GM21390 (cell line): ENCODE results near the gene MYO3B.
"Not testable (repeated sequence)": the region's sequence is repeated elsewhere in the genome, so short reads cannot be mapped to it uniquely, and the experiment has no call there.

Source experiments
- ATAC-seq: cut with Tn5 transposase; IDR thresholded peaks from one replicate; pipeline ENCODE4 v1.9.1; 2021; ENCODE audit not compliant: unreplicated experiment

The MYO3B gene

DNA sequence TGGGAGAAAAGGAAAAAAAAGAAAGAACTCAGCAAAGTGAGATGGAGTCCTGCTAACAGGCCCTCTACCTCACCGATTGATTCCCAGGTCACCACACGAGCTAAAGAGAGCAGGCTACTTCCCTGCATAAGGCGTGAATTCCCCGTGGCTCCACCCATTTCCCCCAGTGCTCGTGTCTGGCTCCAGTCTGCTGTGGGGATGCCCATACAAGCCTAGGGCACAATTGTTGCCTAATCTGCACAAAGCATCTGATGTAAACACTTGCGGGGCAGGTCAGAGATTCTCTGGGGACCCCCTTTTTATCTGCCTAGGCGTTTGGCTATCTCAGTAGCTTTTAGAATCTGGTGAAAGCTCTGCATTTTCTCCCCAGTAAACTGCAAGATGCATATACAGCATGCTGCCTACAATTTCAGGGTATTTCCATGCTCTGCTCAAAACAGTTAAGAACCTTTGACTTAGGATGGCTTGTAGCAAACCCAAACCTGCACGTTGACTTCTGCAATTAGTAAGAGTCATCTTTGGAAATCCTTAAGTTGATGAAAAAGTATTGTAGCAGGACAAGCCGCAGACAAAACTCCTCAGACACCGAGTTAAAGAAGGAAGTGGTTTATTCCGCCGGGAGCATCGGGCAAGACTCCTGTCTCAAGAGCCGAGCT, 34.8 kb downstream of the MYO3B start:
- ATAC-seq = no peak

DNA sequence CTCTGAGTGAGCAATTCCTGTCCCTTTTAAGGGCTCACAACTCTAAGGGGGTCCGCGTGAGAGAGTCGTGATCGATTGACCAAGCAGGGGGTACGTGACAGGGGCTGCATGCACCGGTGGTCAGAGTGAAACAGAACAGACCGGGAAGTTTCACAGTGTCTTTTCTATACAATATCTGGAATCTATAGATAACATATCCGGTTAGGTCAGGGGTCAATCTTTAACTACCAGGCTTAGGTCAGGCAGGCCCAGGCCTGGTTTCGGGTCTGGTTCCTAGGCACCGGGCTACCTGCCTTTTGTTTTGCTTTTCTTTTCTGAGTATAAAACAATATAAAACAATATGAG, 35.3 kb downstream of the MYO3B start:
- ATAC-seq = not testable (repeated sequence)

DNA sequence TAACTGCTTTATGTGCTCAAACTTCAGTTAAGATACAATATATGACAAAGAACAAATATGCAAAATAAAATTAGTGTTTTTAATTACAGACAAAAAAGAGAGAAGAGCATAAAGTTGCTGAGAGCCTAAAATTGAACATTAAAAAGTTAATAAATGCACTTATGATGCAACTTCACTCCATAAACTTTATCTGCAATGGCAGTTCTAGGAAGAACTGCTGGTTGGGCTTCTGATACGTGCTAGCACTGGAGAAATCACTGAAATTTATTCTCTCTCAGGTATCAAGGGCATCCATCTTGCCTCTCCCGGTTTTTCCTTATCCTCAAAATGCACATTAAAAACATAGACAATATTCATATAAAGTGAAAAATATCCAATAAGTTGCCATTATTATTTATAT, 35.7 kb downstream of the MYO3B start:
- no peak for ATAC-seq

DNA sequence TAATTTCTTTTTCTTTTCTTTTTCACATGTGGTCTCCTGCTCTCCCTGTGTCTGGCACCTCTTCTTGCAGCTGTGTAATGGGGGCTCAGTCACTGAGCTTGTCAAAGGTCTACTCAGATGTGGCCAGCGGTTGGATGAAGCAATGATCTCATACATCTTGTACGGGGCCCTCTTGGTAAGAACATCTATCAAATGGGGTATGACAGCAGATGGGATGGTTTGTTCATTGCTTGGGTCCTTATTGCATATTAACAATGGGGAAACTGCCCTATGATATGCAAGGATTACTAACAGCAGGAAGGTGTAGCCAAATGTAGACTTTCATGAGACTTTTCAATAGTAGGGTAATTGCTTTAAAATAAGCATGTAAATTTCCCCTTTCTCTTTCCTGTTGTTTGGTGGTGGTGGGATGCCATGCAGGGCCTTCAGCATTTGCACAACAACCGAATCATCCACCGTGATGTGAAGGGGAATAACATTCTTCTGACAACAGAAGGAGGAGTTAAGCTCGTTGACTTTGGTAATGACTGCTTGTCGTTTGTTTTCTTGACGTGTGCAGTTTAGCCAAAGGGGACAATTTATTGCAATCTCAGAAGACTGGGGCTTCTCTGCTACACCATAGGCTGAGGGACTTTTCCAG, 36.5 kb downstream of the MYO3B start:
- ATAC-seq = no peak

DNA sequence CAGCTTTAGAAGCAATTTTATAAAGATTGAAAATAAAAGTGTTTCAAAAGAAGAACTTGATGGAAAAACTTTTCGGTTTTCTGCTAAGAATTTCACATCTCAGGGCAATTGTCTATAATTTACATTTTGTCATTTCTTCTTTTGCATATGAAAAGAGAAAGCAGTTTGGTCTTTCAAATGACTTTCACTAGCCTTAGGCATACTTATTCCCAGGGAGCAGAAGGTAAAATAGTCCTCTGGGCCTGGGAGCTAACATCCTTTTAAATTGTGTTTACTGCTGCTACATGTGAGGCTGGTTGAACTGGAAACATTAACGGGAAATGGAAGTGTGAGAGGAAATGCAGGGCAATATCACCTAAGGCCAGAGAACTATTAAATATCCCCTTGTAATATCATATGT, 37.1 kb downstream of the MYO3B start:
- ATAC-seq = no peak

DNA sequence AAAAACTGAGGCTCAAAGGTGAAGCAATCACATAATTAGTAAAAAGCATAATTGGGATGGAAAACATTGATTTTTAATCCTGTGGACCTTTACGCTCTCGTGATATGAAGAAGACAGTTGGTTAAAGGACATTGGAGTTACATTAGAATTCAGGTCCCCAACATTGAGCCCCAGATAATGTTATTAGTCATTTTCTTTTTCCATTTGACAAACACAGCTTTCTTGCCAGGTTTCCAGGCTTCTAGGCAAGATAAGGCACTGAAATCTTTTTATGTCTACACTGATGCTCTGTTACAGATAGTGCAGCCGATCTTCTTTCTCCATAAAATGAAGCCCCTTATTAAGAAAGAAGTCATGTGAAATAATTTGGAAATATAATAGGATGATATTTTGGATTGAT, 38.5 kb downstream of the MYO3B start:
- no peak for ATAC-seq

DNA sequence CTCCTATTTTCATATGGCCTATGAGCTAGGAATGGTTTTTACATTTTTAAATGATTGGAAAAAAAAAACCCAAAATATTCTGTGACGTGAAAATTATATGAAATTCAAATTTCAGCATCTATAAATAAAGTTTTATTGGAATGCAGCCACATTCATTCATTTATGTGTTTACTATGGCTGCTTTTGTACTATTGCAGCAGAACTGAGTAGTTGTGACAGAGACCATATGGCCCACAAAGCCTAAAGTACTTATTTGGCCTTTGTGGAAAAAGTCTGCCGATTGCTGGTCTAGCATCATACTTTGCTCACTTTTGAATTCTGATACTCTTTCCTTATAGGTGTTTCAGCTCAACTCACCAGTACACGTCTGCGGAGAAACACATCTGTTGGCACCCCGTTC, 39.0 kb downstream of the MYO3B start:
- no peak for ATAC-seq

DNA sequence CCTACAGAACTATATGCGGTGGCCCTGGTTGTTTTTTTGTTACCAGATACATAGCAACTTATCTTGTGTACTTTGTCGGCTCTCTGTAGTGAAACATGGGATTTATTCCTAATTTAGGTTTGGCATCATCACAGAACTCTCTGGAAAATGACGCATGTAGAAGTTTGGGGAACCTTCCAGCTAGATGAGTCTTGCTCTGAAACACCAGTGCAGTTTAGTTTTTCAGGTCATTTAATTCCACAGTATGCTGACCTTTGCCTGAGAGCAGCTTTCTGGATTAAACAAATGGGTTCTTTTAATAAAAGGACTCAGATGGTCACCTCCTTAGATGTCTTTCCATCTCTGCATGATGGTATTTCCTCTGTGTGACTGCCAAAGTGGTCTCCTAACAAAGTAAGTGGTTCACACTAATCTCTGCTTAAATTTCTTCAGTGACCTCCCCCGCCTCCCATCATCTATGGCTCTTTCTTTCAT, 39.9 kb downstream of the MYO3B start:
- ATAC-seq = no peak

DNA sequence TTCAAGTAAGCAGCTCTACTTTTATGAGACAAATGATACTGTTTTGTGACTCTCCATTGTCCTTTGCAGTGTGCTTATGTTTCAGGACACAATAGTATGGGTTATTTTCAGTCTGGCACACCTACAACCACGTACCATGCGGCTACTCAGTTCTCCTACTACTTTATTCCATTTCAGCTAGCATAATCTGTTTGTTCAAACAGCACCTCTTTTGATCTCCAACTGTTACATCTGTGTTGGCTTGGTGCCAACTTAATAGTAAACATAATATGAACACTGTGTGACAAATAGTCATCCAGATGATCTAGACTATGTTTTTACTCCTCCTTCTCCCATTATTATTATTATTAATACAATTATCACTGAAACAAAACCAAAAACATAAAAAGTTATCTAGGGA, 40.5 kb downstream of the MYO3B start:
- no peak for ATAC-seq

DNA sequence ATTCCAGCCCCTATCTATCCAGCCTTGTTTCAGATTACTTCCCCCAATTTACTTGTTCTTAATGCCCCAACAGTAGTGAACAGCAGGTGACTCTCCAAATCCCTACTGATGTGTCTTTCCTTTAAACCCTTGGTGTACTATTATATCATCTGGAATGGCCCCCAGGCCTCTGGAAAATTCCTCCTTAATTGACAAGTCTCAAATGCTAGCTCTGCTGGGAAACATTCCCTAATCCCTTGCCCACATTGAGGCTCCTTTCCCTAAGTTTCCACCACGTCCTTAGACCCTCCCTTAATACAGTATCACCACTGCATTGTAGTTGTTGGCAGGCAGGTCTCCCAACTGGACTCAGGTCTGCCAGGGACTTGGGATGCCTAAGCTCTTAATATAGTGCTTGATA, 41.0 kb downstream of the MYO3B start:
- ATAC-seq = no peak

DNA sequence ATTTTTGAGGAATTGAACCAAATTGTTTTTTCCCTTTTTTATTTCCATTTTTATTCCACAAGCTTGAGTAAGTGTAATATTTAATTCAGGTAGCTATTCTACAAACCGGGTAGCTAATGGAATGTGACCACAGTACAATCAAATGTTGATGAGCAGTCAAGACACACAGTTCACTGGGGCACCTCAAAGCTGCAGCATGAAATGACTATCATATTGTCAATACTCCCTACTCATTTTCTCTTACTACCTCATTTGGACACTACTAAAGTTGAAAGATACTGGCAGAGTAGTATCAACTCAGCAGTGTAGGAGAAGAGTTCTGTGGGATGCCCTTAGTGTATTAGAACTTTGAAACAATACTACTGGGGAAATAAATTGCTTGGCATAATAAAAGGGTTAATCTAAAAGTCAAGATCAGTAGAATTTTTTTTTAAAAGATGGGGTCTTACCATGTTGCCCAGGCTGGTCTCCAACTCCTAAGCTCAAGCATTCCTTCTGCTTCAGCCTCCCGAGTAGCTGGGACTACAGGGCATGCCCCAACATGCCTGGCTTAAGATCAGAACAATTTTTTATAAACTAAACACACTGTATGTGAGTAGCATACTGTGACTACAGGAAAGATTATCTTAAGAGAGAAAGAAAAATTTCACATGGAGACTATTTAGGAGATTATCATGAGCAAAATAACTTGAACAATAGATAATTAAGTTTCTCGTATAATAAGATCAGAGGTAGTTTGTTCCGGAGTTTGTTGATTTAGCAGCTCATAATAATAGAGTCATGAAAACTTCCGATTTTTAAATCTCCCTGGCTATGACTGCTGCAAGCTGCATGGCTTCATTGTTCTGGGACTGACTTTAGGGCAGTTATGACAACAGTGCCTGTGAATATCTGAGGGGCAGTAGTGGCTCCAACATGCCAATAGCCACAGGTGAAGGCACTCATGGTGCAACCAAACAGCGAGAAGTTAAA, 43.7 kb downstream of the MYO3B start:
- ATAC-seq = no peak

DNA sequence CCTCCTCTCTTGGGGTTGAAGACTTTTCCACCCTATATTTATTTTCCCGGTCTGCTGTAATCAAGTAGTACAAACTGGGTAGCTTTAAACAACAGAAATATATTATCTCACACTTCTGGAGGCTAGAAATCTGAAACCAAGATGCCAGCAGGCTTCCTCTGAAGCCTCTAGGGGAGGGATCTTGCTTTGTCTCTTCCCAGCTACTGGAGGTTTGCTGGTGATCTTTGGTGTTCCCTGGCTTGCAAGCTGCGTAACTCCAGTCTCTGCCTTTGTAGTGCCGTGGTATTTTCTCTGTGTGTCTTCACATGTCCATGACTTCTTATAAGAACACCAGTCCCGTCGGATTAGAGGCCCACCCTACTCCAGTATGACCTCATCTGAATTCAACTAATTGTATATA, 44.4 kb downstream of the MYO3B start:
- ATAC-seq = no peak

DNA sequence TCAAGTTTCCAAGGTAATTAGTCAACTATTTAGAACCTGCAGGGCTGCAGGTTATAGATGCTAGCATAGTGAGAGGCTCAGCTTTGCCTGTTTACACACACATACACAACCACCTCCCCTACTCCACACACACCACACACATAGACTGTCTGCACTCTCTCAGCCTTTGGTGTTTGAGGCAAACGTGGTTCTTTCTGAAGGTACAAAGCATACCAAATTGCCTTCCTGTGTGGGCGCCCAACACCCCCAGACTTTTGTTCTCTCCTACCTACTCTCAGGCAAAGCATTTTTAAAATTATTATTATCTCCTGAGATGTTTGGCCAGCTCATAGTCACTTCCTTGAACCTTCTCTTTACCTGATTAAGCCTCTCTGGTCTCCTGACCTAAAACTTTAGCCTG, 44.9 kb downstream of the MYO3B start:
- no peak for ATAC-seq

DNA sequence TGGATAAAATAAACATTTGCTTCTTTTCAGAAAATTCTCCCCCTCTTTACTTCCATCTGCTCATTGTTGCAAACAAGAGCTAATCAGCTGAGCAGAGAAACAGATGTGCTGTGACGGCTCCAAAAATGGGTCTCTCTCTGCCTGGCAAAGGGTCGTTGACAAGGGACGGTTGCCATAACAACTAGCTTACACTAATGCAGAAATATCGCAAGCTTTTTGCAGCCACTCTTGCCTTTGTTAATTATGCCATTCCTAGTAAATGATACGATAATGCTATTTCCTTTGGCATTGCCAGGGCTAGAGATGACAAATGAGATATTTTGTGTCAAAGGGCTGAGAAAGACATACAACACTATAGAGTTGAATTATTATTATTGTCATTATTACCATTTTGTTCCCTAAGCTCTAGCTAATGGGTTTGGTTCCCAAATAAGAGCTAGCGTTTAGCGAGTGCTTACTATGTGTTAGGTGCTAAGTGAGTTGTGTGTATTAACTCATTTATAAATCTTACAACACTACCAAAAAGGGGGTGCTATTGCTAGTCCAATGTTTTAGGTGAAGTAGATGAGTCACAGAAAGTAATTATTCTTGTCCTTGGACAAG, 46.8 kb downstream of the MYO3B start:
- no peak for ATAC-seq

DNA sequence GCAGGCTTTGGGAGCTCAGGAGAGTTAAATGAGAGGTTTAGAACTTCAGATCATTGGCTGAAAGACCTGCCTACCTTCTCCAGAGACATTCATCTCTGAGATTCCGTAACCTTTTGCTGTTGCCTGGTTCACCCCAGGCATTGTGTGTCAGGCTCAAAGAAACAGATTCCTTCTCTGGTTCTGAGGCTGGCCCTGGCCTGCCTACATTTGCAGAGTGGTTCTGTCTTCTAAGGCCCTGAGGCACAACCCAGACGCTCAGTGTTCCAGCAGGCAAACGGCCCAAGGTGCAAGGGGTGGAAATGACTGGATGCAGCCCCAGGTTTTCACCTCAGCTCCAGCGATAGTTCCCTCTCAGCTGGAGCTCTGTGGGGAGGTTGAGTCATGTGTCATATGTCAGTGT, 48.3 kb downstream of the MYO3B start:
- ATAC-seq = no peak

DNA sequence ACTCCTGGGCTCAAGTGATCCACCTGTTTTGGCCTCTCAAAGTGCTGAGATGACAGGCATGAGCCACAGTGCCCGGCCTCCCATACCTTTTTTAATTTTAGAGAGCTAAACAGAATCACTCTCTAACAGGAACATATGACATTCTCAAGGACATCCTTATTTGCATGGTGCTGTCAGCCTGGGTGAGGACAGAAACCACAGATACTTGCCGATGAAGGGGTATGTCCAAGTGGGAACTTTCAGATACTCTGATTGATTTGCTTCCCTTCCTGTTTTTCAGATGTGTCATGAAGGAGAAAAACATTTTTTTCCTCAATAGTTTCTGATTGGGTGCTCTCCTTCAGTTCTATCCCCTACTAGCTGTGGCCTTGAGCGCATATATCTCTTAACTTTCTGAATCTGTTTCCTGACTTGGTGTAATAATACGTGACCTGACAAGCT, 49.6 kb downstream of the MYO3B start:
- ATAC-seq = peak; percentile 84

DNA sequence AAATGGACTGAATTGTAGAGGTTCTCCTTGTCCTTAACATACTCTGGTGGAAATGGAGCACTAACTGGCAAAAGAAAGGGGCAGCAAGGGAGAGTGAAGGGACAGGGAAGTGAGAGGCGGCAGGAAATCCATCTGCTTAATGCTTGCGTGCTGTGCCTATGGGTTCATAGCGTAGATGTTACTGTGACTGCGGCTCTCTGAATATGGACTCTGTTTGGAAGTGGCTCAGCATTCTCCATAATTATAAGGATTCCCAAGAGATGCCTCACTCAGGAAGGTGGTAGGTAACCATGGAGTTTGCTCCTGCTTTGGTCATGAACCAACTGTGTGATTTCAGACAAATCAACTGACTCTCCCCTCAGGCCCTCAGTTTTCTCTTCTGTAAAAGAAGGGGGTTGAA, 50.0 kb downstream of the MYO3B start:
- no peak for ATAC-seq

DNA sequence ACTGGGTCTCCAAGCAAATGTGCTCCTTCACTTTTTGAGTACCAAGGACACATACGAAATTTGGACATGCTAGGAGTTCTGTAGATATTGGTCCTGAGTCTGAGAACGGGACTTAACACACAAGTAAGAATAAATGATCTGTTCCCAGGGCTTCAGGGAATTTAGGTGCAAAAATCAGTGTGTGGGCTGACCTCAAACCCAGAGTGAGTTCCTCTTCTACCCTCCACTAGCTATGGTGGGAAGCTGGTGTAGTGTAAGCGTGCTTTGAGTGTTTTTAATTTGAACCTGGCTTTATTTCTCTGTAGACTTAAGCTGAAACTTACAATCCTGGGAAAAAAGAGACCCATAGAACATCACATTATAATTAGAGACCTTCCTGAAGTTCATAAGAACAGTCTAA, 50.5 kb downstream of the MYO3B start:
- ATAC-seq = no peak

DNA sequence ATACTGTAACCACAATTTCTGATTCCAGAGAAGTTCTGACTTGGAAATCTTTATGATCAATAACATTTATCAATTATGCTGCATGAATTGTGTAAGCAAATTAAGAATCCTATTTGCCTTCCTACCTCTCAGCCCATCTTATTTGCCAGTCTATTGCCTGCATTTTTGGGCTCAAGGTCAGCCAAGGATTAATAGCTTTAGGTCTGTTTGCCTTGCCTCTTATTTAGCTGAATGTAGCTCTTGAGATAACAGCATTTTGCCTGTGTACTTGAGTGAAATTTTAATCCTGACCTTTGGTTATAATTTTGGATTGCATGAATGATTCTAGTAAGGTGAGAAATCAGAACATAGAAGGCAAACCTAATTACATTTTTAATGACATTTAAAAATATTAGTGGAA, 51.2 kb downstream of the MYO3B start:
- ATAC-seq = no peak

DNA sequence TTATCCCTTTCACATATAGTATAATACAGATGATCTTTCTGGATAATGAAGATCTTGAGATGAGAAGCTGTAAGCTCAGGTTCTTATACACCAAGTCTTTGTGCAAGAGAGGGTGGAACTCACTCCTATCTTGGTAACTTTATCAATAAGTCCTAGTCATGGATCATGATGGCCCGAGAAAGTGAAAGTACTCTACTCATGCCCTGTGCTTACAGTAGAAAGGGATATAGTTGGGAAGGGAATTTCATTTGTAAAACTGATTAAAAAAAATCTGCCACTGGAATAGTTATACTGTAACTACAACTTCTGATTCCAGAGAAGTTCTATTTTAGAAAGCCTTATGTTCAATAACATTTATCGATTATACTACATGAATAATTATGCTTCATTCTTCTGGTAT, 51.8 kb downstream of the MYO3B start:
- no peak for ATAC-seq

DNA sequence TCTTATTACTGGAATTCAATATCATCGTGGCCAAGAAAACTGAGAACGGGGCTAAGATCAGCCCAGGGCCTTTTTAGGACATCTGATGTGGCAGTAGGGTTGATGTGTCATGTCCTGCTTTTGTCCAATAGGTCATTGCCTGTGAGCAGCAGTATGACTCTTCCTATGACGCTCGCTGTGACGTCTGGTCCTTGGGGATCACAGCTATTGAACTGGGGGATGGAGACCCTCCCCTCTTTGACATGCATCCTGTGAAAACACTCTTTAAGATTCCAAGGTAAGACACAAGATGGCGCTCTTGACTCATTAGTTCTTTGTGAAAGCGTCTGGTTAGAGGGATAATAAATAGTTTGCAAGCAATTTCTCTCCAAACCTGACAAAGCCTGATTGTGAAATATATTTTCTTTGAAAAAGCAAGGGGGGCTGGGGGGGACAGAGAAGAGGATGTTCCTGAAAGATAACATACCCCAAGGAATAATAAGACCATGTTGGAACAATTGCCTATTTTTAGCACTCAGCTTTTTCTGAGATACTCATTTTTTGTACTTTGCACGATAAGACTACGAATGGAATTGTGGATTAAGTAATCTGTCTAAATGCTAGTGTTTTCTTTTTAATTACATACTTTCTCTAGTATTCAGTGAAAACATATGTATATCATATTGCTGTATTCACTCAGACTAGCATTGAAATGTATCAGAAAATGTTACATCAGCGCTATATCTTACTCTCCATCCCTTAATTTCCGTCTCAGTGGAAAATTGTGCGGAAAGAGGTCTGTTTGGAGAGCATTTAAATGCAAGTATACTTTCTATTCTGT, 58.1 kb downstream of the MYO3B start:
- ATAC-seq = no peak
